Measurements from ENCODE around the gene DCPS.

- TF ChIP-seq ZNF512 (CRISPR knock-in tag; IDR thresholded peaks at IDR 0.05; ENCODE audit: borderline replicate concordance): no peak
- no peak for TF ChIP-seq NR2C2 (CRISPR knock-in tag; IDR thresholded peaks at IDR 0.05)
- TF ChIP-seq CREB1 (CRISPR knock-in tag; IDR thresholded peaks at IDR 0.05): no peak
- no peak for TF ChIP-seq CREM (CRISPR knock-in tag; IDR thresholded peaks at IDR 0.05)
- TF ChIP-seq CTCF (IDR thresholded peaks at IDR 0.05): no peak
- no peak for TF ChIP-seq ZNF317 (CRISPR knock-in tag; IDR thresholded peaks at IDR 0.05; ENCODE audit: borderline replicate concordance, low read depth)
- TF ChIP-seq CBFB (CRISPR knock-in tag; IDR thresholded peaks at IDR 0.05; ENCODE audit: low read depth): no peak
- no peak for TF ChIP-seq RORB (CRISPR knock-in tag; IDR thresholded peaks at IDR 0.05)
- no peak for TF ChIP-seq ATF3 (CRISPR knock-in tag; conservative IDR thresholded peaks at IDR 0.05)
- TF ChIP-seq USF2 (CRISPR knock-in tag; IDR thresholded peaks at IDR 0.05): no peak
Observed at GRCh38 chr11:126337126-126337473, 33.2 kb downstream of the DCPS start.
